HEK293T (cell line): ENCODE results near the gene COL23A1.

ENCODE experiments used
- CTCF ChIA-PET: fragments of 350-600 bp; formaldehyde crosslinking; extraction: SDS; loops from one replicate; lab custom pipeline; 2021; ENCODE audit warnings: antibody characterized with exemption, inconsistent platforms; lab: Yijun Ruan, JAX
- POLR2A ChIA-PET: fragments of 350-600 bp; formaldehyde crosslinking; extraction: SDS; loops from one replicate; lab custom pipeline; 2020; ENCODE audit warnings: antibody characterized with exemption, inconsistent platforms; lab: Yijun Ruan, JAX
- DNase-seq: peaks from one replicate; pipeline ENCODE4 v3.0.0; 2012; ENCODE audit warnings: mixed read lengths; ENCODE audit errors: extremely low spot score
- ARNT ChIP-seq: fragments of 450-650 bp; IDR thresholded peaks from 2 replicates; pipeline ENCODE4 v1.6.1; 2017; ENCODE audit warnings: mild to moderate bottlenecking
- BHLHE40 ChIP-seq: fragments of 450-650 bp; IDR thresholded peaks from 2 replicates; pipeline ENCODE4 v1.6.1; 2016; ENCODE audit warnings: mild to moderate bottlenecking, moderate library complexity, borderline replicate concordance
- CTBP1 ChIP-seq: fragments of 450-650 bp; IDR thresholded peaks from 2 replicates; pipeline ENCODE4 v1.6.1; 2016; ENCODE audit warnings: borderline replicate concordance
- ELF4 ChIP-seq: fragments of 450-650 bp; IDR thresholded peaks from 2 replicates; pipeline ENCODE4 v1.6.1; 2017; ENCODE audit warnings: antibody characterized with exemption
- FOXA1 ChIP-seq: fragments of 450-650 bp; IDR thresholded peaks from 2 replicates; pipeline ENCODE4 v1.6.1; 2016; ENCODE audit warnings: mild to moderate bottlenecking
- FOXK2 ChIP-seq: fragments of 450-650 bp; IDR thresholded peaks from 2 replicates; pipeline ENCODE4 v1.6.1; 2016; ENCODE audit warnings: mild to moderate bottlenecking
- FOXM1 ChIP-seq: fragments of 450-650 bp; IDR thresholded peaks from 2 replicates; pipeline ENCODE4 v1.6.1; 2017; ENCODE audit warnings: mild to moderate bottlenecking, borderline replicate concordance
- HDGF ChIP-seq: fragments of 450-650 bp; IDR thresholded peaks from 2 replicates; pipeline ENCODE4 v1.6.1; 2017; ENCODE audit warnings: antibody characterized with exemption, borderline replicate concordance
- L3MBTL2 ChIP-seq: fragments of 450-650 bp; conservative IDR thresholded peaks from 2 replicates; pipeline ENCODE4 v1.6.1; 2016; ENCODE audit warnings: mild to moderate bottlenecking
- LEF1 ChIP-seq: fragments of 450-650 bp; IDR thresholded peaks from 2 replicates; pipeline ENCODE4 v1.6.1; 2017; ENCODE audit warnings: mild to moderate bottlenecking, borderline replicate concordance
- NFRKB ChIP-seq: fragments of 450-650 bp; IDR thresholded peaks from 2 replicates; pipeline ENCODE4 v1.6.1; 2016; ENCODE audit warnings: mild to moderate bottlenecking, moderate library complexity
- SP1 ChIP-seq: fragments of 450-650 bp; IDR thresholded peaks from 2 replicates; pipeline ENCODE4 v1.6.1; 2017
- SUZ12 ChIP-seq: fragments of 450-650 bp; IDR thresholded peaks from 2 replicates; pipeline ENCODE4 v1.6.1; 2016; ENCODE audit warnings: mild to moderate bottlenecking
- TARDBP ChIP-seq: fragments of 450-650 bp; IDR thresholded peaks from 2 replicates; pipeline ENCODE4 v1.6.1; 2016
- ZNF384 ChIP-seq: fragments of 450-650 bp; IDR thresholded peaks from 2 replicates; pipeline ENCODE4 v1.6.1; 2016
- TF ChIP-seq, protein P1 (sequence below): fragments of 450-650 bp; IDR thresholded peaks from 2 replicates; pipeline ENCODE4 v1.6.1; 2016

COL23A1 gene

DNA sequence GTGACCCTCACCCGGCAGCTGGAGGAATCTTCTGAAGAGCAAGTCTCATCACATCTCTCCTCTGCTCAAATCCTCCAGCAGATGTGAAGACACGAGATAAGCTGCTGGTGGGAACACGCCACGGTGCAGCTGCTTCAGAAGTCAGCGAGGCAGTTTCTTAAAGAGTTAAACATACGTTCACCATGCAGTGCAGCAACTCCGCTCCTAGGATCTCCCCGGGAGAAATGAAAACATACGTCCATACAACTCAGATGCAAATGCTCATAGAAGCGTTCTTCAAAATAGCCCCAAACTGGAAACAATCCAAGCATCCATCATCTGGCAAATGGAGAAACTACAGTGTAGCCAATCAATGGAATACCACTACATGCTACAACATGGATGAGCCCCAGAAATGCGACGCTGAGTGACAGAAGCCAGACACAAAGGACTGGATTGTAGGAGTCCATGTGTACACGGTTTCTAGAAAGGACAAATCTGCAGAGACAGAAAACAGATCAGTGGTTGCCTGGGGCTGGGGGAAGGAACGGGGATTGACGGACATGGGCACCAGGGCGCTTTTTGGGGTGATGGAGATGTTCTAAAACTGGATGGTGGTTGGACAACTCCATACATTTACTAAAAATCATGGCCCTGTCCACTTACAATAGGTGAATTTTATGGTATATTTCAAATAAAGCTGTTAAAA lies 150.6 kb downstream of the COL23A1 start:
- POLR2A ChIA-PET = no interaction called here
- CTCF ChIA-PET = interaction anchor here (1.6 kb wide), 1 partner anchor 22 kb away, joined by 4 read pairs; no protein-coding TSS in a partner anchor
- TF ChIP-seq, protein P1, sequence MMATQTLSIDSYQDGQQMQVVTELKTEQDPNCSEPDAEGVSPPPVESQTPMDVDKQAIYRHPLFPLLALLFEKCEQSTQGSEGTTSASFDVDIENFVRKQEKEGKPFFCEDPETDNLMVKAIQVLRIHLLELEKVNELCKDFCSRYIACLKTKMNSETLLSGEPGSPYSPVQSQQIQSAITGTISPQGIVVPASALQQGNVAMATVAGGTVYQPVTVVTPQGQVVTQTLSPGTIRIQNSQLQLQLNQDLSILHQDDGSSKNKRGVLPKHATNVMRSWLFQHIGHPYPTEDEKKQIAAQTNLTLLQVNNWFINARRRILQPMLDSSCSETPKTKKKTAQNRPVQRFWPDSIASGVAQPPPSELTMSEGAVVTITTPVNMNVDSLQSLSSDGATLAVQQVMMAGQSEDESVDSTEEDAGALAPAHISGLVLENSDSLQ = no peak
- no peak for DNase-seq

DNA sequence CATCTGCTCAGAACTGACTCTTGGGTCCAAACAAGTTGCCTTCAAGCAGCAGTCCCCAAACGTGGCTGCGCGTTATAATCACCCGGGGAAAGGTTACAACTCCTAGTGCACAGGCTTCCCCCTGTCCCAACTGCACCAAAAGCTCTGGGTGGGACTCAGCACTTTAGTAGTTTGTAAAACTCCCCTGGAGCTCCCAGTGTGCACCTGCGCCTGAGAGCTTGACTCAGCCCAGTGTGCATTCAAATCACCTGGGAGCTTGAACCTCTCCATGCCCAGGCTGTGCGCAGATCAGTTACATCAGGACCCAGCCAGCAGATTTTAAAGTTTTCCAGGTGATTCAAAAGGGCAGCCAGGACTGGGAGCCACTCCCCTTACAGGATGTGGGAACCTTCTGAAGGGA lies 151.4 kb downstream of the COL23A1 start:
- no peak for DNase-seq
- ChIA-PET CTCF (interaction anchor here (1.6 kb wide), 1 partner anchor 23 kb away, joined by 4 read pairs; no protein-coding TSS in a partner anchor), POLR2A (no interaction called here)
- TF ChIP-seq NFRKB (no peak), L3MBTL2 (no peak), HDGF (no peak), ARNT (no peak), SP1 (no peak), ELF4 (no peak), ZNF384 (no peak), FOXK2 (no peak), FOXA1 (no peak), TARDBP (no peak), CTBP1 (no peak), LEF1 (no peak), SUZ12 (no peak), BHLHE40 (no peak), FOXM1 (no peak)
- TF ChIP-seq, protein P1 = no peak

DNA sequence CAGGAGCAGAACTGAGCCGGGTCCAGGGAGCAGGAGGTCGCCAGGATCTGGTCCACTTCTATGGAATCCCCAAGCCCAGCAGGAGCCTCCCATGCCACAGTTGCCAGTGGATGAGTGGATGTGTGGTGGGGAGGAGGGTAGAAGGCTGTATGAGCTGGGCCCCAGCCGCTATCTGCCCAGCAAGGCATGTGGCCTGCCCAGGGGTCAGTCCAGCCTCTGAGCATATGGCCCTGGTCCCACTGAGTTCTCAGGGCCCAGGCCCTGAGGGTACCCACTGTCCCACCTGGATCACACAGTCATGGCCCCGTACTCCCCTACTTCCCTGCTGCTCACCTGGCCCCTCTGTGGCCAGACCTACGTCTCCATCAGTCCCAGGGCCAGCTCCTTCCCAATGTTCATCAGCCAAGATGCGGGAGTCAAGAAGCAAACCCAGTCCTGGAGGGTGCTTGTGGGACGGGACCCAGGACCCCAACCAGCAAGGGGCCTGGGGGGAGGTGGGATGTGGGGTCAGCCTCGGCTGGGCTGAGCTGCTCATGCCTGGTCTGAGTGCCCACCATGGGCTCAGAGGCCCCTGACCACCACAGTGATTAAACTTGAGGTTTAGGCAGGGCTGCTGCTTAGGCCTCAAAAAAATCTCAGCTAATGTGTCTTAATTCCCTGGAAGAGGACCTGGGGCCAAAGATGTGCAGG lies 152.7 kb downstream of the COL23A1 start:
- ChIA-PET CTCF (no interaction called here), POLR2A (no interaction called here)
- DNase-seq = no peak
- no peak for TF ChIP-seq HDGF
- no peak for TF ChIP-seq ELF4
- no peak for TF ChIP-seq FOXA1
- no peak for TF ChIP-seq CTBP1
- no peak for TF ChIP-seq ARNT
- TF ChIP-seq BHLHE40 = no peak
- TF ChIP-seq TARDBP = no peak
- TF ChIP-seq LEF1 = no peak

DNA sequence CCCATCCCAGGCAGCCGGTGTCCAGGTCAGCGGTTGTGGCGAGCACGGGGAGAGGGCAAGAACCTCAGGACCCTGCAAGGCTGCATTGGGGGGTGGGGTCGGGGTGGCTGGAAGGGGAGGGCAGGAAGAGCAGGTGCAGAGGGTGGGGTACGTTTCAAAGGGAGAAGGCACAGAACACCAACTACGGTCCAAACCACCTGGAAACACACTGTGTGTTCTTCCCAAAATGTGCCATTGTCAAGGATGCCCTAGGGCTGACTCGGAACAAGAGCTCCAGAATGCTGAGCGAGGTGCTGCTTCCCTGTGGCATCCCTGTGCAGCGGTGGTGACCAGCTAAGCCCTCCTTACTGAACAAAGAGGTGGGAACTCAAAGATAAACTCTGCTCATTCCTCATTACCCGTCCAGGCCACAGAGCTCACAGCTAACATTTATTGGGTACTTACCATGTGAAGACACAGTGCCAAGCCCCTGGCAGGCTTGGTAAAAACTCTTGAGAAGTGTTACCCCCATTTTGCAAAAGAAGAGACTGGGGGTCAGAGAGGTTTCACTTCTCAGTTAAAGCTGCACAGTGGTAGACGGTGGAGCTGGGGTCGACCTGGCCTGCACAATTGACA lies 153.8 kb downstream of the COL23A1 start:
- CTCF ChIA-PET = no interaction called here
- no peak for DNase-seq
- POLR2A ChIA-PET = no interaction called here
- TF ChIP-seq ZNF384 (no peak), SP1 (no peak), FOXA1 (no peak), SUZ12 (no peak), ARNT (no peak), HDGF (no peak), TARDBP (no peak)

DNA sequence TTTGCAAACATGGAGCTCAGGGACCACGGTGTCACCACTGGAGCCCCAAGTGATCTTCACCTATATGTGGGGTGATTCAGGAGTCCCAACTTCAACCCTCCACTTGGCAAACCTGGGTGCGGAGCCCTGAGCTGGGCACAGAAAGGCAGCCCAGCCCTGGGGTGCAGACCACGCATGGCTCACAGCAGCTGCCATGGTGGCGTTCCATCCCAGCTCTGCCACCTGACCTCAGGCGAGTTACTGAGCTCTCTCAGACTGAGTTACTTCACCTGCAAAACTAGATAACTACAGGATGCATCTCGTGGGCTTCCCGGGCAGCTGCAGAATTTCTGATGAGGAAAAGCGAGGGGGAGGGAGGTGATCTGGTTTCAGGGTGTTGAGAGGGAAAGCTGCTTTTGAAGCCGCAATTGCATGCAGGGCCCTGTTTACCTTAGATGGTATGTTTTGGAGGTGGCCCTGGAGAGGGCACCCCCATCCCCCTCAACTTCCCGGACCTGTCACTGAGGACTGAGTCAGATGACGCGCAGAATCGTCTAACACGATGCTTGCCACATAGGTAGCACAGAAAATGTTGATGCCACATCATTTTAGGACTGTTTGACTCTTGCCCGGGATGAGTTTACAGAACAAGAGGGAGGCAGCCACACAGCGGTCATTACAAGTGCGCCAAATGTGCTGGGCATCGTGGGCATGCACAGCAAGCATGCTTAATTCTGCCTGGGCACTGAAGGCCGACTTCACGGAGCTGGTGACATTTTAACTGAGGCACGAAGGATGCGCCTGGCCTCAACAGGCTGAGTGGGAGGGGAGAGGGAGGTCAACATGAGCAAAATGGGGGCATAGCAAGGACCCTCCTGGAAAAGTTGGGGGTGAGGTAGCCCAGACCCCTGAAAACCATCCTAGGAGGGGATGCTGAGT lies 154.6 kb downstream of the COL23A1 start:
- ChIA-PET POLR2A (no interaction called here), CTCF (no interaction called here)
- TF ChIP-seq ARNT (no peak), ZNF384 (no peak), TARDBP (no peak), LEF1 (no peak), SP1 (no peak), CTBP1 (no peak), FOXA1 (no peak), FOXK2 (no peak), NFRKB (no peak), ELF4 (no peak)
- no peak for DNase-seq

DNA sequence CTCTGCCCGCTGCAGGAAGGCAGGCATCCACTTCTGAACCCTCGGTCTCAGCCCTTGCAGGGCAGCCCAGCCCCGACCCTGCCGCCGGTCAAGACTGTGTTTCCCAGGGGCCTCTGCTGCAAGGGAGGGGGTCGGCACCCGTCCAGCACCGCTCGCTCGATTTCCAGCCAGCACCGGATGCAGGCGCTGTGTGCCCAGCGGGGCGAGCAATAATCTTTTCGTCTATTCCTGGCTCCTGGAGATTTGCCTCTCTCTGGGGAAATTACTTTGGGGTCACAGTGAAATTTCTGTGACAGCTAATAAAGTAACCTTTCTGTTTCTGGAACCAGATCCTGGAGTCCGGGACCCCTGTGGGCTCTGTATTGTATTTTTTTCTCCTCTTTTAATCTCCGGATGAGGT lies 155.3 kb downstream of the COL23A1 start:
- CTCF ChIA-PET = no interaction called here
- peak; percentile 41 for DNase-seq
- POLR2A ChIA-PET = no interaction called here
- TF ChIP-seq CTBP1 (no peak), ELF4 (no peak), TARDBP (no peak), SP1 (no peak), L3MBTL2 (no peak), HDGF (no peak), FOXK2 (no peak), ZNF384 (no peak), BHLHE40 (no peak), SUZ12 (no peak), ARNT (no peak), FOXA1 (no peak), FOXM1 (no peak), NFRKB (no peak), LEF1 (no peak)
- TF ChIP-seq, protein P1 = no peak
